ENCODE data around the gene MYL12A. TPM values are rescaled to one million over a fixed set of nuclear protein-coding genes. Genes with fewer than 3 reads are reported as not detected.

The MYL12A gene
- total RNA-seq, 1 experiment from 2014 or later = 284 TPM

- no peaks in the 10 kb centered on the region for H4K20me1 ChIP-seq (ENCODE audit: control insufficient read depth, insufficient read depth, insufficient read length)
- H3K9ac ChIP-seq (ENCODE audit: extremely low read depth, insufficient read length, low read length) = no peak overlapping the region
- H3K23ac ChIP-seq (ENCODE audit: insufficient read length, low read depth, low read length) = no peak overlapping the region
- Mint-ChIP-seq H3K4me3 (no peak overlapping the region), H3K4me1 (peaks cover 10 to 18% of the 10 kb centered on the region in 2 experiments), H3K27me3 (ENCODE audit: low read depth) (no peaks in the 10 kb centered on the region), H3K36me3 (ENCODE audit: insufficient read depth in 1 of 3, low read depth in 3 of 3) (no peaks in the 10 kb centered on the region), H3K27ac (peak overlapping the region in 1 of 3 experiments; percentile 17; a peak in 1 of 7 replicates), H3K9me3 (no peaks in the 10 kb centered on the region)
- no peak overlapping the region for H2BK15ac ChIP-seq (ENCODE audit: low read depth, low read length)
- no peak overlapping the region for H2BK12ac ChIP-seq (ENCODE audit: insufficient read length, low read depth, low read length)
- no peak overlapping the region for H3K56ac ChIP-seq (ENCODE audit: insufficient read length, low read depth, low read length)
- no peak overlapping the region for H2AFZ ChIP-seq (ENCODE audit: low read length)
- no peaks in the 10 kb centered on the region for H3K27me3 ChIP-seq (ENCODE audit: insufficient read depth, low read length)
- no peaks in the 10 kb centered on the region for H3K79me2 ChIP-seq (ENCODE audit: insufficient read depth, low read length)
- H2AK5ac ChIP-seq (ENCODE audit: insufficient read length, low read length) = no peak overlapping the region
- H3K23me2 ChIP-seq (ENCODE audit: insufficient read length, low read depth, low read length, poor library complexity, severe bottlenecking) = no peaks in the 10 kb centered on the region
- H2BK5ac ChIP-seq (ENCODE audit: insufficient read length, low read length) = no peak overlapping the region
- H4K8ac ChIP-seq (replicated peaks; ENCODE audit: insufficient read length, low read depth, low read length) = no peak overlapping the region
- H2BK120ac ChIP-seq (ENCODE audit: low read depth, low read length, poor library complexity, severe bottlenecking) = no peak overlapping the region
- no CpG with 5 or more reads among the region's 5 CpGs for WGBS (ENCODE audit: extremely low coverage, insufficient read length, low lambda C conversion rate)
- DNase-seq = no peak
- TF ChIP-seq CTCF (conservative IDR thresholded peaks at IDR 0.05) = no peak
- H3K18ac ChIP-seq (ENCODE audit: insufficient read length, low read depth, low read length) = no peak overlapping the region
- no peak overlapping the region for H3K27ac ChIP-seq (ENCODE audit: insufficient read length, low read depth, low read length)
- H3T11ph ChIP-seq (ENCODE audit: low read length) = no peak overlapping the region
- no peak overlapping the region for H4K91ac ChIP-seq (ENCODE audit: insufficient read length, low read depth, low read length)
- H3K14ac ChIP-seq (ENCODE audit: insufficient read depth, low read length) = no peak overlapping the region
- no peaks in the 10 kb centered on the region for H3K79me1 ChIP-seq (ENCODE audit: insufficient read depth, low read depth, low read length, poor library complexity, severe bottlenecking)
- no peak overlapping the region for H3K4ac ChIP-seq (ENCODE audit: low read depth, low read length)
- H3K4me1 ChIP-seq (ENCODE audit: insufficient read depth, low read length) = peaks cover 2% of the 10 kb centered on the region; the same call in 1 of the 2 replicates
- H2BK20ac ChIP-seq (ENCODE audit: low read depth, low read length, poor library complexity, severe bottlenecking) = no peak overlapping the region
- H3K9me3 ChIP-seq (ENCODE audit: control insufficient read depth, low read depth, low read length) = no peaks in the 10 kb centered on the region
- H3K4me2 ChIP-seq (ENCODE audit: insufficient read depth, insufficient read length, low read length) = no peak overlapping the region
- no peak overlapping the region for H4K5ac ChIP-seq (ENCODE audit: insufficient read length, low read depth, low read length)
These were observed 30.6 kb upstream of the MYL12A start for GRCh38 chr18:3216987-3217386.
